HUES64 (cell line): ENCODE results near the gene DCST1.

ENCODE experiments used
- H3K27ac ChIP-seq: 2 replicates; pipeline ENCODE4 v1.7.0; 2013; ENCODE audit warnings: low read depth, low read length, inconsistent platforms
- H3K27me3 ChIP-seq: 2 replicates; pipeline ENCODE4 v1.6.1; 2013; ENCODE audit warnings: mild to moderate bottlenecking, low read length; ENCODE audit not compliant: insufficient read depth
- H3K36me3 ChIP-seq: 2 replicates; pipeline ENCODE4 v1.6.1; 2013; ENCODE audit warnings: mild to moderate bottlenecking, low read length; ENCODE audit not compliant: insufficient read depth
- H3K4me1 ChIP-seq: 2 replicates; pipeline ENCODE4 v1.6.1; 2013; ENCODE audit warnings: mild to moderate bottlenecking, low read length, moderate library complexity; ENCODE audit not compliant: insufficient read depth
- H3K4me3 ChIP-seq: 2 replicates; pipeline ENCODE4 v1.5.1; 2013; ENCODE audit warnings: mild to moderate bottlenecking, low read length, moderate library complexity
- H3K9ac ChIP-seq: 2 replicates; pipeline ENCODE4 v1.6.1; 2013; ENCODE audit warnings: mild to moderate bottlenecking, low read depth, low read length
- H3K9me3 ChIP-seq: 2 replicates; pipeline ENCODE4 v1.6.1; 2013; ENCODE audit warnings: low read depth, low read length; ENCODE audit not compliant: insufficient read depth
- WGBS: fragments of 150-250, 120-280 bp; methylation state at CpG from one replicate; pipeline ENCODE4 v1.1.7; 2013; ENCODE audit warnings: missing lambda C conversion rate; 5-methylcytosine and 5-hydroxymethylcytosine counted together

DCST1 gene

GRCh38 chr1:155001675-155002463, 31.8 kb upstream of the DCST1 start:
- peak overlapping the region; percentile 84 for H3K9ac ChIP-seq
- H3K36me3 ChIP-seq: no peaks in the 10 kb centered on the region
- no peaks in the 10 kb centered on the region for H3K27me3 ChIP-seq
- peak overlapping the region; percentile 97; the same call in 1 of the 2 replicates for H3K27ac ChIP-seq
- peaks cover 10% of the 10 kb centered on the region for H3K4me1 ChIP-seq
- peak overlapping the region; percentile 82 for H3K4me3 ChIP-seq
- no peaks in the 10 kb centered on the region for H3K9me3 ChIP-seq
- under 1% methylated on average over 35 of the region's 38 CpGs for WGBS

GRCh38 chr1:155002464-155003226, 31.0 kb upstream of the DCST1 start, which contains the start of gene ZBTB7B:
Gene ZBTB7B (plus strand): TSS chr1:155002802. CDS start chr1:155014661, 11,859 bp downstream.
- H3K27me3 ChIP-seq: no peaks in the 10 kb centered on the region
- peak within 1 kb of the TSS; percentile 84 for H3K9ac ChIP-seq
- H3K4me1 ChIP-seq: peaks cover 10% of the 10 kb centered on the region
- no peaks in the 10 kb centered on the region for H3K36me3 ChIP-seq
- H3K27ac ChIP-seq: peak within 1 kb of the TSS; percentile 97; the same call in 1 of the 2 replicates
- under 1% methylated on average over 30 of the region's 35 CpGs for WGBS
- H3K9me3 ChIP-seq: no peaks in the 10 kb centered on the region
- peak within 1 kb of the TSS; percentile 95 for H3K4me3 ChIP-seq

- Histone ChIP-seq H3K27ac (peak overlapping the region; percentile 65; the same call in 1 of the 2 replicates), H3K4me3 (peak overlapping the region; percentile 95), H3K36me3 (no peaks in the 10 kb centered on the region), H3K4me1 (peaks cover 10% of the 10 kb centered on the region), H3K9ac (peak overlapping the region; percentile 73), H3K27me3 (no peaks in the 10 kb centered on the region), H3K9me3 (no peaks in the 10 kb centered on the region)
- under 1% methylated on average over 37 of the region's 37 CpGs for WGBS
Measured at GRCh38 chr1:155003227-155003765, 30.3 kb upstream of the DCST1 start.

- WGBS: 1% methylated on average over 22 of the region's 34 CpGs
- Histone ChIP-seq H3K27ac (peak overlapping the region; percentile 65; the same call in 1 of the 2 replicates), H3K4me3 (peak overlapping the region; percentile 95), H3K27me3 (no peaks in the 10 kb centered on the region), H3K9ac (peak overlapping the region; percentile 73), H3K4me1 (peaks cover 16% of the 10 kb centered on the region), H3K36me3 (no peaks in the 10 kb centered on the region), H3K9me3 (no peaks in the 10 kb centered on the region)
Measured at GRCh38 chr1:155003766-155004351, 29.8 kb upstream of the DCST1 start.

- no peaks in the 10 kb centered on the region for H3K36me3 ChIP-seq
- 34% methylated on average over 5 of the region's 5 CpGs for WGBS
Measured at GRCh38 chr1:155004352-155005075, 29.1 kb upstream of the DCST1 start.

GRCh38 chr1:155005076-155006011, 28.3 kb upstream of the DCST1 start:
- Histone ChIP-seq H3K4me3 (no peak overlapping the region), H3K9me3 (no peaks in the 10 kb centered on the region), H3K27ac (peak overlapping the region; percentile 65; the same call in 1 of the 2 replicates), H3K9ac (peak overlapping the region; percentile 33; the same call in 1 of the 2 replicates), H3K36me3 (no peaks in the 10 kb centered on the region), H3K27me3 (no peaks in the 10 kb centered on the region), H3K4me1 (peaks cover 16% of the 10 kb centered on the region)
- 73% methylated on average over 12 of the region's 17 CpGs for WGBS

More at GRCh38 chr1:155004352-155005075, 29.1 kb upstream of the DCST1 start:
- Histone ChIP-seq H3K9me3 (no peaks in the 10 kb centered on the region), H3K9ac (peak overlapping the region; percentile 33; the same call in 1 of the 2 replicates), H3K4me3 (peak overlapping the region; percentile 95), H3K4me1 (peaks cover 18% of the 10 kb centered on the region), H3K27me3 (no peaks in the 10 kb centered on the region), H3K27ac (peak overlapping the region; percentile 65; the same call in 1 of the 2 replicates)

- H3K4me3 ChIP-seq: no peak overlapping the region
- WGBS: 78% methylated on average over 2 of the region's 2 CpGs
- peaks cover 16% of the 10 kb centered on the region for H3K4me1 ChIP-seq
- no peak overlapping the region for H3K9ac ChIP-seq
- H3K27ac ChIP-seq: no peak overlapping the region
- no peaks in the 10 kb centered on the region for H3K36me3 ChIP-seq
- H3K27me3 ChIP-seq: no peaks in the 10 kb centered on the region
- H3K9me3 ChIP-seq: no peaks in the 10 kb centered on the region
Measured at GRCh38 chr1:155006601-155007101, 27.0 kb upstream of the DCST1 start.

- Histone ChIP-seq H3K27ac (no peak overlapping the region), H3K4me1 (peaks cover 19% of the 10 kb centered on the region), H3K4me3 (no peak overlapping the region), H3K27me3 (no peaks in the 10 kb centered on the region), H3K36me3 (no peaks in the 10 kb centered on the region), H3K9me3 (no peaks in the 10 kb centered on the region), H3K9ac (no peak overlapping the region)
- 91% methylated on average over 6 of the region's 6 CpGs for WGBS
Measured at GRCh38 chr1:155007251-155007828, 26.3 kb upstream of the DCST1 start.
